Measurements from ENCODE around the gene COQ5. TPM values are rescaled to one million over a fixed set of nuclear protein-coding genes. Genes with fewer than 3 reads are reported as not detected.
"Not testable (repeated sequence)": the region's sequence is repeated elsewhere in the genome, so short reads cannot be mapped to it uniquely, and the experiment has no call there.

The COQ5 gene
- polyA plus RNA-seq, 1 experiment = 27.7 TPM

GRCh38 chr12:120490833-120491512 lies 38.0 kb downstream of the COQ5 start:
- POLR2A ChIA-PET = interaction anchor here (0.6 kb wide), 1 partner anchor 158 kb away, joined by 3 read pairs; no protein-coding TSS in a partner anchor
- no peaks in the 10 kb centered on the region for H3K27me3 ChIP-seq (ENCODE audit: control insufficient read depth, insufficient read depth, low read length)
- peaks cover 4% of the 10 kb centered on the region for H3K36me3 ChIP-seq (ENCODE audit: control insufficient read depth, insufficient read depth, low read length)
- no peak for DNase-seq (ENCODE audit: low read depth)
- TF ChIP-seq, protein P1, sequence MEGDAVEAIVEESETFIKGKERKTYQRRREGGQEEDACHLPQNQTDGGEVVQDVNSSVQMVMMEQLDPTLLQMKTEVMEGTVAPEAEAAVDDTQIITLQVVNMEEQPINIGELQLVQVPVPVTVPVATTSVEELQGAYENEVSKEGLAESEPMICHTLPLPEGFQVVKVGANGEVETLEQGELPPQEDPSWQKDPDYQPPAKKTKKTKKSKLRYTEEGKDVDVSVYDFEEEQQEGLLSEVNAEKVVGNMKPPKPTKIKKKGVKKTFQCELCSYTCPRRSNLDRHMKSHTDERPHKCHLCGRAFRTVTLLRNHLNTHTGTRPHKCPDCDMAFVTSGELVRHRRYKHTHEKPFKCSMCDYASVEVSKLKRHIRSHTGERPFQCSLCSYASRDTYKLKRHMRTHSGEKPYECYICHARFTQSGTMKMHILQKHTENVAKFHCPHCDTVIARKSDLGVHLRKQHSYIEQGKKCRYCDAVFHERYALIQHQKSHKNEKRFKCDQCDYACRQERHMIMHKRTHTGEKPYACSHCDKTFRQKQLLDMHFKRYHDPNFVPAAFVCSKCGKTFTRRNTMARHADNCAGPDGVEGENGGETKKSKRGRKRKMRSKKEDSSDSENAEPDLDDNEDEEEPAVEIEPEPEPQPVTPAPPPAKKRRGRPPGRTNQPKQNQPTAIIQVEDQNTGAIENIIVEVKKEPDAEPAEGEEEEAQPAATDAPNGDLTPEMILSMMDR (IDR thresholded peaks at IDR 0.05; ENCODE audit: insufficient read depth, low read depth, low read length) = no peak
- no peak overlapping the region for H3K4me3 ChIP-seq (ENCODE audit: low read depth, low read length)
- CTCF ChIA-PET = interaction anchor here (0.6 to 3.7 kb wide), 3 partner anchors 22 to 37 kb away, joined by 3 to 13 read pairs (median 3); partner anchors contain the start of gene SRSF9

DNA sequence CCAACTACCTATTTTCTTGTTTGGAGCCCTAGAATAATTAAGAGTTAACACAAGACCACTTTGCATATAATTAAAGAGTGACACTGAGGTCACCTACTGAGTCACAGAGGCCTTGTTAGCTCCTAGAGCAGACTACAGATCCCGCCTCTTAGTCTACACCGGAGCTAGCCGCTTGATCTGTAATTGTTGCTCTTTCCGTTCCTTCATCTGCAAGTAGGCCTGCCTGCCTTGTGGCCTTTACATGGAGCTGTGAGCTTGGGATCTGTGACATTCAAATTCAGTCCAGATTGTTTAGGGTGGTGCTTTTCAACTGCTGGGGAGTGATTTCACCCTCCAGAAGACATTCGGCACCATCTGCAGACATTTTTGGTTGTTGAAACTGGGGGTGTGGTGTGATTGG lies 38.6 kb downstream of the COQ5 start:
- DNase-seq (ENCODE audit: low read depth) = no peak
- ChIA-PET POLR2A (interaction anchor here (0.6 kb wide), 1 partner anchor 159 kb away, joined by 3 read pairs; no protein-coding TSS in a partner anchor), CTCF (interaction anchor here (0.6 to 3.7 kb wide), 3 partner anchors 15 to 36 kb away, joined by 3 to 13 read pairs (median 6); partner anchors contain the start of gene SRSF9)
- TF ChIP-seq, protein P1 (IDR thresholded peaks at IDR 0.05; ENCODE audit: insufficient read depth, low read depth, low read length) = no peak
- Histone ChIP-seq H3K4me3 (ENCODE audit: low read depth, low read length) (no peak overlapping the region), H3K36me3 (ENCODE audit: control insufficient read depth, insufficient read depth, low read length) (peaks cover 4% of the 10 kb centered on the region), H3K27me3 (ENCODE audit: control insufficient read depth, insufficient read depth, low read length) (no peaks in the 10 kb centered on the region)

- peaks cover 4% of the 10 kb centered on the region for H3K36me3 ChIP-seq (ENCODE audit: control insufficient read depth, insufficient read depth, low read length)
- no peak for DNase-seq (ENCODE audit: low read depth)
- TF ChIP-seq, protein P1 (IDR thresholded peaks at IDR 0.05; ENCODE audit: insufficient read depth, low read depth, low read length) = no peak
- ChIA-PET CTCF (interaction anchor here (0.9 to 3.7 kb wide), 3 partner anchors 13 to 49 kb away, joined by 3 to 13 read pairs (median 6); partner anchors contain the start of gene SRSF9), POLR2A (no interaction called here)
- no peak overlapping the region for H3K4me3 ChIP-seq (ENCODE audit: low read depth, low read length)
- no peaks in the 10 kb centered on the region for H3K27me3 ChIP-seq (ENCODE audit: control insufficient read depth, insufficient read depth, low read length)
Measured at GRCh38 chr12:120489018-120489417, 39.9 kb downstream of the COQ5 start.

GRCh38 chr12:120488057-120488640 lies 40.8 kb downstream of the COQ5 start:
- ChIA-PET POLR2A (no interaction called here), CTCF (interaction anchor here (0.9 to 3.7 kb wide), 3 partner anchors 12 to 48 kb away, joined by 3 to 13 read pairs (median 6); partner anchors contain the start of gene SRSF9)
- peaks cover 4% of the 10 kb centered on the region for H3K36me3 ChIP-seq (ENCODE audit: control insufficient read depth, insufficient read depth, low read length)
- DNase-seq (ENCODE audit: low read depth) = no peak
- H3K4me3 ChIP-seq (ENCODE audit: low read depth, low read length) = no peak overlapping the region
- TF ChIP-seq, protein P1 (IDR thresholded peaks at IDR 0.05; ENCODE audit: insufficient read depth, low read depth, low read length) = no peak
- H3K27me3 ChIP-seq (ENCODE audit: control insufficient read depth, insufficient read depth, low read length) = no peaks in the 10 kb centered on the region

GRCh38 chr12:120487552-120487951 lies 41.4 kb downstream of the COQ5 start:
- H3K36me3 ChIP-seq (ENCODE audit: control insufficient read depth, insufficient read depth, low read length); H3K4me3 ChIP-seq (ENCODE audit: low read depth, low read length); POLR2A ChIA-PET; H3K27me3 ChIP-seq (ENCODE audit: control insufficient read depth, insufficient read depth, low read length); CTCF ChIA-PET; DNase-seq (ENCODE audit: low read depth): not testable (repeated sequence)

All from BJ (cell line).